GM19463 (cell line): ENCODE measurements around the gene FCGBP.
"Not testable (repeated sequence)": the region's sequence is repeated elsewhere in the genome, so short reads cannot be mapped to it uniquely, and the experiment has no call there.

ENCODE experiments used
- ATAC-seq: cut with Tn5 transposase; IDR thresholded peaks from one replicate; pipeline ENCODE4 v1.9.1; 2021; ENCODE audit warnings: mild to moderate bottlenecking, moderate library complexity; ENCODE audit not compliant: unreplicated experiment

FCGBP gene

GRCh38 chr19:39892506-39892902 is 41.9 kb downstream of the FCGBP start:
- not testable (repeated sequence) for ATAC-seq

- ATAC-seq: not testable (repeated sequence)
Observed at GRCh38 chr19:39891660-39892505, 42.6 kb downstream of the FCGBP start.

GRCh38 chr19:39890755-39891551 is 43.5 kb downstream of the FCGBP start:
- ATAC-seq: no peak

- ATAC-seq: not testable (repeated sequence)
Observed at GRCh38 chr19:39889872-39890754, 44.3 kb downstream of the FCGBP start.

- ATAC-seq: not testable (repeated sequence)
Observed at GRCh38 chr19:39887456-39887951, 46.9 kb downstream of the FCGBP start.

- not testable (repeated sequence) for ATAC-seq
Observed at GRCh38 chr19:39885821-39886554, 48.4 kb downstream of the FCGBP start.

GRCh38 chr19:39884721-39885120 is 49.7 kb downstream of the FCGBP start:
- not testable (repeated sequence) for ATAC-seq
